Endothelial cell of umbilical vein (primary cell): ENCODE data around the gene DLAT. TPM values are rescaled to one million over a fixed set of nuclear protein-coding genes. Genes with fewer than 3 reads are reported as not detected.

Experiments
- BruUV-seq: library from RNA; stranded (reverse); fragments of 400-500 nt; replicated peaks from 2 replicates; lab custom pipeline; 2021; lab: Mats Ljungman, UMichigan
- CTCF ChIA-PET: fragments of 300-600, 350-600 bp; sonication (Branson Sonifier 250); formaldehyde crosslinking; loops from one replicate; lab custom pipeline; 2021; ENCODE audit warnings: antibody characterized with exemption, inconsistent platforms; lab: Charles Lee
- POLR2A ChIA-PET: fragments of 300-600, 350-600 bp; sonication (Branson Sonifier 250); formaldehyde crosslinking; loops from one replicate; lab custom pipeline; 2021; ENCODE audit warnings: antibody characterized with exemption, inconsistent platforms; lab: Charles Lee
- DNase-seq: peaks from one replicate; pipeline ENCODE4 v3.0.0-alpha.2; 2011; ENCODE audit warnings: low read depth, low spot score
- FAIRE-seq: peaks from 2 replicates; lab custom pipeline; 2011; peaks lifted over from hg19 to GRCh38; lab: Jason Lieb, UNC
- H2AFZ ChIP-seq: 2 replicates; pipeline ENCODE4 v1.6.0; 2012; ENCODE audit warnings: low read depth, low read length, control low read depth, inconsistent platforms
- H3K27ac ChIP-seq: 2 replicates; pipeline ENCODE4 v1.5.1; 2011; ENCODE audit warnings: low read depth, mild to moderate bottlenecking, control low read depth, low read length, moderate library complexity; ENCODE audit not compliant: insufficient read depth
- H3K27me3 ChIP-seq, 2 experiments: 2 replicates each; pipeline versions ENCODE4 v1.6.0 to v1.6.1; 2011; ENCODE audit warnings: low read length in 2 of 2, mixed read lengths in 1 of 2; ENCODE audit not compliant: control insufficient read depth in 2 of 2, insufficient read depth in 2 of 2
- H3K36me3 ChIP-seq, 2 experiments: 2 replicates in 1 of 2; 3 replicates in 1 of 2; pipeline ENCODE4 v1.5.1; 2011; ENCODE audit warnings: low read length in 2 of 2, mild to moderate bottlenecking in 1 of 2, moderate library complexity in 1 of 2; ENCODE audit not compliant: control insufficient read depth in 2 of 2, insufficient read depth in 2 of 2; ENCODE audit errors: extremely low read depth in 1 of 2
- H3K4me1 ChIP-seq: 3 replicates; pipeline ENCODE4 v1.5.1; 2011; ENCODE audit warnings: mild to moderate bottlenecking, low read length; ENCODE audit not compliant: control insufficient read depth, insufficient read depth; ENCODE audit errors: extremely low read depth
- H3K4me2 ChIP-seq: 2 replicates; pipeline ENCODE4 v1.6.1; 2011; ENCODE audit warnings: low read length, control low read depth, mixed read lengths; ENCODE audit not compliant: insufficient read depth
- H3K4me3 ChIP-seq, 3 experiments: fragments of 200-600 bp in 1 of 3; sonication (generic), shearing (Covaris generic) in 1 of 3; replicated peaks in 1 of 3; 2 replicates each; pipeline ENCODE4 v1.5.1; 2011 to 2016; ENCODE audit warnings: control low read depth in 3 of 3, low read length in 3 of 3, mild to moderate bottlenecking in 2 of 3, inconsistent platforms in 1 of 3, low read depth in 1 of 3, moderate library complexity in 1 of 3; ENCODE audit not compliant: insufficient read depth in 1 of 3
- H3K79me2 ChIP-seq: 2 replicates; pipeline ENCODE4 v1.6.0; 2012; ENCODE audit warnings: low read length, inconsistent platforms; ENCODE audit not compliant: control insufficient read depth, insufficient read depth
- H3K9ac ChIP-seq: replicated peaks from 2 replicates; pipeline ENCODE3; 2011; ENCODE audit warnings: low read length, control low read depth; ENCODE audit not compliant: insufficient read depth; ENCODE audit errors: extremely low read depth
- H3K9me1 ChIP-seq: replicated peaks from 3 replicates; pipeline ENCODE4 v1.6.0; 2011; ENCODE audit warnings: mild to moderate bottlenecking, low read length; ENCODE audit not compliant: control insufficient read depth, insufficient read depth; ENCODE audit errors: extremely low read depth
- H3K9me3 ChIP-seq: replicated peaks from 2 replicates; pipeline ENCODE4 v1.5.1; 2012; ENCODE audit warnings: low read length, inconsistent platforms; ENCODE audit not compliant: control insufficient read depth, insufficient read depth
- H4K20me1 ChIP-seq: replicated peaks from 2 replicates; pipeline ENCODE3; 2011; ENCODE audit warnings: mild to moderate bottlenecking, low read length; ENCODE audit not compliant: control insufficient read depth, insufficient read depth; ENCODE audit errors: extremely low read depth
- EZH2 ChIP-seq: IDR thresholded peaks from 2 replicates; pipeline ENCODE4 v1.6.1; 2012; ENCODE audit warnings: borderline replicate concordance, low read depth, mild to moderate bottlenecking, moderate library complexity, low read length, inconsistent platforms; ENCODE audit not compliant: severe bottlenecking
- FOS ChIP-seq: IDR thresholded peaks from 2 replicates; pipeline ENCODE4 v1.6.1; 2011; ENCODE audit warnings: mild to moderate bottlenecking, low read length, moderate library complexity, borderline replicate concordance; ENCODE audit not compliant: insufficient read depth
- GATA2 ChIP-seq: IDR thresholded peaks from 2 replicates; pipeline ENCODE4 v1.7.0; 2011; ENCODE audit warnings: low read depth, mild to moderate bottlenecking, moderate library complexity, mixed read lengths, low read length; ENCODE audit not compliant: insufficient read length, insufficient read depth
- JUN ChIP-seq: IDR thresholded peaks from 2 replicates; pipeline ENCODE4 v1.6.1; 2011; ENCODE audit warnings: borderline replicate concordance, low read depth; ENCODE audit not compliant: insufficient read length, insufficient read depth
- MYC ChIP-seq: IDR thresholded peaks from one replicate; pipeline ENCODE4 v1.6.1; 2011; ENCODE audit warnings: mild to moderate bottlenecking, low read depth, low read length
- POLR2A ChIP-seq: IDR thresholded peaks from 2 replicates; pipeline ENCODE4 v1.6.1; 2012; ENCODE audit warnings: low read depth, mild to moderate bottlenecking, control low read depth, low read length
- POLR2AphosphoS5 ChIP-seq: IDR thresholded peaks from 2 replicates; pipeline ENCODE4 v1.6.1; 2012; ENCODE audit warnings: low read depth, mild to moderate bottlenecking, control low read depth, low read length, moderate library complexity; ENCODE audit not compliant: insufficient read depth
- dilution Hi-C: fragments of 300-500 bp; cut with MboI; formaldehyde crosslinking; loops from one replicate; pipeline ENCODE4 v1.15.0; 2019; ENCODE audit warnings: low sequenced_read_pairs; ENCODE audit not compliant: extremely low pct_ligation_motif_present
- intact Hi-C: fragments of 100-400 bp; cut with micrococcal nuclease; formaldehyde crosslinking; loops from one replicate; pipeline ENCODE4 v1.10.0; 2022
- polyA plus RNA-seq, 4 experiments: library from polyadenylated mRNA; depleted of rRNA in 3 of 4; stranded (reverse) in 3 of 4; unstranded in 1 of 4; fragments of >200 nt; gene quantifications; 2 replicates each; pipeline versions ENCODE4 v1.2.1 to v1.2.3, GENCODE V29; 2011 to 2012; ENCODE audit warnings: missing spikeins in 1 of 4
- total RNA-seq: library from RNA; stranded (reverse); gene quantifications from 2 replicates; pipeline ENCODE4 v1.2.3, GENCODE V29; 2021
- TF ChIP-seq, protein P1 (sequence below): IDR thresholded peaks from 2 replicates; pipeline ENCODE4 v1.6.1; 2011; ENCODE audit not compliant: insufficient read depth, insufficient read length
- TF ChIP-seq, protein P2 (sequence below), 2 donors: IDR thresholded peaks; 1 replicate in 1 of 2; 2 replicates in 1 of 2; pipeline ENCODE4 v1.5.1; 2011; ENCODE audit warnings: low read length in 2 of 2, mild to moderate bottlenecking in 2 of 2, moderate library complexity in 2 of 2, control low read depth in 1 of 2, inconsistent platforms in 1 of 2, low read depth in 1 of 2; ENCODE audit not compliant: insufficient read depth in 1 of 2; ENCODE audit errors: extremely low read depth in 1 of 2

The DLAT gene
- total and polyA plus RNA-seq, 2 donors (not counting 3 experiments of a cell fraction or from before 2014, with no cell fraction given), result 13.3 to 41.3 TPM

DNA sequence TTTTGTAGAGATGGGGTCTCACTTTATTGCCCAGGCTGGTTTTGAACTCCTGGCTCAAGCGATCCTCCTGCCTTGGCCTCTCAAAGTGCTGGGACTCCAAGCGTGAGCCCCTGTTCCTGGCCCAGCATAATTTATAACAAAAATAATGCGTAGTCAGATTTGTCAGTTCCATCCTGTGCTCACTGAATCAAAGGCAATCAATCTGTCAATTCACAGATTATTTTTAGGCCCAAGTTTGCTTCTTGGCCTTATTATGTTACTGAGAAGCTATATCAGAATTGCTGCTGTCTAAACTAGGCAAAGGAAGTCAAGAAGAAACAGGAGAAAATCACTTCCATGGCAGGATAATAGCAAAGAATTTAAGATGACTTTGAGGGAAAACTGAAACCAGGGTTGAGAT, 8.7 kb downstream of the DLAT start:
- FAIRE-seq (no peak), DNase-seq (no peak)
- Histone ChIP-seq H2AFZ (no peak overlapping the region), H3K4me3 (no peak overlapping the region), H4K20me1 (no peaks in the 10 kb centered on the region), H3K27ac (no peak overlapping the region), H3K36me3 (peaks cover 20 to 23% of the 10 kb centered on the region in 2 experiments), H3K9ac (no peak overlapping the region), H3K9me1 (no peaks in the 10 kb centered on the region), H3K4me2 (no peak overlapping the region), H3K27me3 (no peaks in the 10 kb centered on the region), H3K79me2 (no peaks in the 10 kb centered on the region), H3K9me3 (no peaks in the 10 kb centered on the region), H3K4me1 (no peaks in the 10 kb centered on the region)
- CTCF ChIA-PET, result no interaction called here
- BruUV-seq, result no TSS peak
- dilution Hi-C loops, result no loop called here
- TF ChIP-seq POLR2A (no peak), EZH2 (no peak), POLR2AphosphoS5 (no peak), FOS (no peak), MYC (no peak), GATA2 (no peak), JUN (no peak)
- TF ChIP-seq, protein P1, sequence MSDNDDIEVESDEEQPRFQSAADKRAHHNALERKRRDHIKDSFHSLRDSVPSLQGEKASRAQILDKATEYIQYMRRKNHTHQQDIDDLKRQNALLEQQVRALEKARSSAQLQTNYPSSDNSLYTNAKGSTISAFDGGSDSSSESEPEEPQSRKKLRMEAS, result no peak
- TF ChIP-seq, protein P2, sequence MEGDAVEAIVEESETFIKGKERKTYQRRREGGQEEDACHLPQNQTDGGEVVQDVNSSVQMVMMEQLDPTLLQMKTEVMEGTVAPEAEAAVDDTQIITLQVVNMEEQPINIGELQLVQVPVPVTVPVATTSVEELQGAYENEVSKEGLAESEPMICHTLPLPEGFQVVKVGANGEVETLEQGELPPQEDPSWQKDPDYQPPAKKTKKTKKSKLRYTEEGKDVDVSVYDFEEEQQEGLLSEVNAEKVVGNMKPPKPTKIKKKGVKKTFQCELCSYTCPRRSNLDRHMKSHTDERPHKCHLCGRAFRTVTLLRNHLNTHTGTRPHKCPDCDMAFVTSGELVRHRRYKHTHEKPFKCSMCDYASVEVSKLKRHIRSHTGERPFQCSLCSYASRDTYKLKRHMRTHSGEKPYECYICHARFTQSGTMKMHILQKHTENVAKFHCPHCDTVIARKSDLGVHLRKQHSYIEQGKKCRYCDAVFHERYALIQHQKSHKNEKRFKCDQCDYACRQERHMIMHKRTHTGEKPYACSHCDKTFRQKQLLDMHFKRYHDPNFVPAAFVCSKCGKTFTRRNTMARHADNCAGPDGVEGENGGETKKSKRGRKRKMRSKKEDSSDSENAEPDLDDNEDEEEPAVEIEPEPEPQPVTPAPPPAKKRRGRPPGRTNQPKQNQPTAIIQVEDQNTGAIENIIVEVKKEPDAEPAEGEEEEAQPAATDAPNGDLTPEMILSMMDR (IDR thresholded peaks at IDR 0.05; ENCODE audit: extremely low read depth in 1 of 2, insufficient read depth in 1 of 2, low read depth in 1 of 2, low read length in 2 of 2), result no peak
- intact Hi-C loops, result no loop called here
- POLR2A ChIA-PET, result no interaction called here
